ENCODE measurements around the gene MBOAT7.

DNA sequence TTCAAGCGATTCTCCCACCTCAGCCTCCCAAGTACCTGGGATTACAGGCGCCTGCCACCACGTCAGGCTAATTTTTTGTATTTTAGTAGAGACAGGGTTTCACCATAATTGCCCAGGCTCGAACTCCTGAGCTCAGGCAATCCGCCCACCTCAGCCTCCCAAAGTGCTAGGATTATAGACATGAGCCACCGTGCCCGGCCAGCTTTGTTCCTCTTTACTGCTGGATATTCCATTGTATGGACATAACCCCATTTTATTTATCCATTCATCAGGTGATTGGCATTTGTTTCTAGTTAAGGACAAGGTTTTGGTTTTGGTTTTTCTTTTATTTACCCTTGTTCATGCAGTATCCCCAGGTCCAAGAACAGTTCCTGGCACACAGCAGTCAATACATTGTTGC lies 7.2 kb upstream of the MBOAT7 start:
- TF ChIP-seq, protein P1, sequence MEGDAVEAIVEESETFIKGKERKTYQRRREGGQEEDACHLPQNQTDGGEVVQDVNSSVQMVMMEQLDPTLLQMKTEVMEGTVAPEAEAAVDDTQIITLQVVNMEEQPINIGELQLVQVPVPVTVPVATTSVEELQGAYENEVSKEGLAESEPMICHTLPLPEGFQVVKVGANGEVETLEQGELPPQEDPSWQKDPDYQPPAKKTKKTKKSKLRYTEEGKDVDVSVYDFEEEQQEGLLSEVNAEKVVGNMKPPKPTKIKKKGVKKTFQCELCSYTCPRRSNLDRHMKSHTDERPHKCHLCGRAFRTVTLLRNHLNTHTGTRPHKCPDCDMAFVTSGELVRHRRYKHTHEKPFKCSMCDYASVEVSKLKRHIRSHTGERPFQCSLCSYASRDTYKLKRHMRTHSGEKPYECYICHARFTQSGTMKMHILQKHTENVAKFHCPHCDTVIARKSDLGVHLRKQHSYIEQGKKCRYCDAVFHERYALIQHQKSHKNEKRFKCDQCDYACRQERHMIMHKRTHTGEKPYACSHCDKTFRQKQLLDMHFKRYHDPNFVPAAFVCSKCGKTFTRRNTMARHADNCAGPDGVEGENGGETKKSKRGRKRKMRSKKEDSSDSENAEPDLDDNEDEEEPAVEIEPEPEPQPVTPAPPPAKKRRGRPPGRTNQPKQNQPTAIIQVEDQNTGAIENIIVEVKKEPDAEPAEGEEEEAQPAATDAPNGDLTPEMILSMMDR (conservative IDR thresholded peaks at IDR 0.05), result no peak
- TF ChIP-seq ZFX (IDR thresholded peaks at IDR 0.05), result no peak
